HepG2 (cell line): ENCODE data around the gene ARL14EP. TPM values are rescaled to one million over a fixed set of nuclear protein-coding genes. Genes with fewer than 3 reads are reported as not detected.

Experiments used
- ATAC-seq: fragments of 200-7000 bp; cut with Tn5 transposase; 3 replicates; pipeline ENCODE4 v1.9.1; 2020; ENCODE audit warnings: mild to moderate bottlenecking, moderate library complexity
- BruUV-seq: library from RNA; stranded (reverse); fragments of 400-500 nt; replicated peaks from 2 replicates; lab custom pipeline; 2021; lab: Mats Ljungman, UMichigan
- CTCF ChIA-PET: fragments of 300-600 bp; formaldehyde crosslinking; extraction: SDS; loops from one replicate; lab custom pipeline; 2021; ENCODE audit warnings: low total read pairs, inconsistent platforms, low intra/inter-chr PET ratio; lab: Yijun Ruan, JAX
- POLR2A ChIA-PET: fragments of 350-600 bp; sonication (Branson Sonifier 250); formaldehyde crosslinking; loops from one replicate; lab custom pipeline; 2020; ENCODE audit warnings: antibody characterized with exemption, inconsistent platforms; lab: Yijun Ruan, JAX
- DNase-seq: peaks from one replicate; pipeline ENCODE4 v3.0.0-alpha.2; 2015; ENCODE audit warnings: low spot score
- FAIRE-seq: peaks from 3 replicates; lab custom pipeline; 2011; peaks lifted over from hg19 to GRCh38; lab: Jason Lieb, UNC
- H2AFZ ChIP-seq: one replicate; pipeline ENCODE4 v1.6.1; 2011; ENCODE audit warnings: low read length, inconsistent platforms
- H3K27ac ChIP-seq: fragments of 300-600 bp; 3 replicates; pipeline ENCODE4 v1.8.0; 2011; ENCODE audit warnings: mixed run types, mild to moderate bottlenecking, mixed read lengths, low read length, inconsistent platforms; ENCODE audit not compliant: insufficient read depth; ENCODE audit errors: extremely low read length
- H3K27me3 ChIP-seq, 2 experiments: fragments of 200-600 bp in 1 of 2; 2 replicates in 1 of 2; 3 replicates in 1 of 2; pipeline versions ENCODE4 v1.6.0 to v1.8.0; 2011; ENCODE audit warnings: low read length in 2 of 2, mild to moderate bottlenecking in 2 of 2, moderate library complexity in 2 of 2, inconsistent platforms in 1 of 2; ENCODE audit not compliant: insufficient read depth in 2 of 2, control insufficient read depth in 1 of 2
- H3K36me3 ChIP-seq, 2 experiments: fragments of 200-600 bp in 1 of 2; replicated peaks in 1 of 2; 2 replicates in 1 of 2; 3 replicates in 1 of 2; pipeline versions ENCODE4 v1.5.1 to v1.8.0; 2011; ENCODE audit warnings: low read length in 2 of 2, inconsistent platforms in 1 of 2; ENCODE audit not compliant: insufficient read depth in 2 of 2, control insufficient read depth in 1 of 2
- H3K4me1 ChIP-seq: 2 replicates; pipeline ENCODE4 v1.5.1; 2012; ENCODE audit warnings: low read length, inconsistent platforms; ENCODE audit not compliant: insufficient read depth
- H3K4me2 ChIP-seq: 2 replicates; pipeline ENCODE4 v1.6.0; 2011; ENCODE audit warnings: low read depth, low read length, inconsistent platforms
- H3K4me3 ChIP-seq, 3 experiments: fragments of 200-600 bp in 1 of 3; sonication (generic), shearing (Covaris generic) in 1 of 3; replicated peaks in 1 of 3; 2 replicates each; pipeline ENCODE4 v1.5.1; 2011 to 2016; ENCODE audit warnings: low read length in 3 of 3, inconsistent platforms in 2 of 3, low read depth in 2 of 3, mild to moderate bottlenecking in 2 of 3, control low read depth in 1 of 3, mixed read lengths in 1 of 3; ENCODE audit not compliant: insufficient read depth in 1 of 3
- H3K79me2 ChIP-seq: one replicate; pipeline ENCODE4 v1.6.1; 2011; ENCODE audit warnings: low read length, inconsistent platforms; ENCODE audit not compliant: insufficient read depth
- H3K9ac ChIP-seq: 2 replicates; pipeline ENCODE4 v1.6.0; 2011; ENCODE audit warnings: mild to moderate bottlenecking, low read depth, low read length, inconsistent platforms; ENCODE audit not compliant: insufficient read depth
- H3K9me3 ChIP-seq: 2 replicates; pipeline ENCODE4 v1.5.1; 2012; ENCODE audit warnings: mild to moderate bottlenecking, low read length
- H4K20me1 ChIP-seq: 2 replicates; pipeline ENCODE4 v1.6.0; 2011; ENCODE audit warnings: inconsistent platforms, mild to moderate bottlenecking, low read length, moderate library complexity; ENCODE audit not compliant: insufficient read depth
- FIP1L1 ChIP-seq: fragments of 200-400 bp; formaldehyde crosslinking; IDR thresholded peaks from 2 replicates; pipeline ENCODE4 v1.6.1; 2018; ENCODE audit warnings: low read depth, mild to moderate bottlenecking, low read length, moderate library complexity, borderline replicate concordance; ENCODE audit not compliant: insufficient read depth
- SNAI1 ChIP-seq: sonication (generic); formaldehyde crosslinking; IDR thresholded peaks from 2 replicates; pipeline ENCODE4 v1.5.0; 2020; ENCODE audit warnings: mild to moderate bottlenecking, missing genetic modification reagents, borderline replicate concordance
- ZFYVE20 ChIP-seq: sonication (generic); formaldehyde crosslinking; IDR thresholded peaks from 2 replicates; pipeline ENCODE4 v1.8.0; 2023; ENCODE audit warnings: low read depth, mild to moderate bottlenecking, moderate library complexity, missing genetic modification reagents, borderline replicate concordance
- ZNF431 ChIP-seq: sonication (generic); formaldehyde crosslinking; IDR thresholded peaks from 2 replicates; pipeline ENCODE4 v1.9.0; 2022; ENCODE audit warnings: missing genetic modification reagents, low read depth, mild to moderate bottlenecking, borderline replicate concordance
- ZSCAN9 ChIP-seq: IDR thresholded peaks from 2 replicates; pipeline ENCODE4 v1.6.1; 2016; ENCODE audit warnings: borderline replicate concordance
- WGBS: methylation state at CpG from one replicate; pipeline ENCODE4 v1.1.6; 2017; ENCODE audit warnings: low lambda C conversion rate; 5-methylcytosine and 5-hydroxymethylcytosine counted together
- in situ Hi-C: cut with HindIII; loops from 2 replicates; pipeline ENCODE4 v1.10.0; 2017; ENCODE audit warnings: low pct_unique_long_range_greater_than_20kb; ENCODE audit not compliant: extremely low pct_ligation_motif_present
- intact Hi-C: fragments of 100-400 bp; cut with micrococcal nuclease; formaldehyde crosslinking; loops from one replicate; pipeline ENCODE4 v1.10.0; 2022; ENCODE audit not compliant: unreplicated experiment
- polyA plus RNA-seq, 8 experiments: library from polyadenylated mRNA; depleted of rRNA in 3 of 8; stranded (reverse) in 7 of 8; unstranded in 1 of 8; fragments of >200 nt; fragmentation: Illumina TruSeq in 4 of 8; extraction: Trizol in 4 of 8; gene quantifications; 2 replicates each; pipeline versions ENCODE4 v1.2.1 to v1.2.3, GENCODE V29; 2011 to 2016; ENCODE audit warnings: low read depth in 4 of 8, missing spikeins in 1 of 8, mixed read lengths in 1 of 8; ENCODE audit not compliant: insufficient read depth in 1 of 8
- total RNA-seq, 5 experiments: library from RNA; depleted of rRNA; stranded (reverse); fragments of >200 nt; fragmentation: Illumina TruSeq; extraction: Trizol; gene quantifications; 2 replicates each; pipeline ENCODE4 v1.2.3, GENCODE V29; 2016; ENCODE audit warnings: low read depth in 1 of 5
- TF ChIP-seq, protein P1 (sequence below): sonication (generic); formaldehyde crosslinking; IDR thresholded peaks from 2 replicates; pipeline ENCODE4 v1.5.1; 2020; ENCODE audit warnings: missing genetic modification reagents, mild to moderate bottlenecking, borderline replicate concordance

Gene ARL14EP
- total and polyA plus RNA-seq, 2 of the 13 experiments (the other 11 are each of a cell fraction or from before 2014, with no cell fraction given), result 9.8 to 15.4 TPM

DNA sequence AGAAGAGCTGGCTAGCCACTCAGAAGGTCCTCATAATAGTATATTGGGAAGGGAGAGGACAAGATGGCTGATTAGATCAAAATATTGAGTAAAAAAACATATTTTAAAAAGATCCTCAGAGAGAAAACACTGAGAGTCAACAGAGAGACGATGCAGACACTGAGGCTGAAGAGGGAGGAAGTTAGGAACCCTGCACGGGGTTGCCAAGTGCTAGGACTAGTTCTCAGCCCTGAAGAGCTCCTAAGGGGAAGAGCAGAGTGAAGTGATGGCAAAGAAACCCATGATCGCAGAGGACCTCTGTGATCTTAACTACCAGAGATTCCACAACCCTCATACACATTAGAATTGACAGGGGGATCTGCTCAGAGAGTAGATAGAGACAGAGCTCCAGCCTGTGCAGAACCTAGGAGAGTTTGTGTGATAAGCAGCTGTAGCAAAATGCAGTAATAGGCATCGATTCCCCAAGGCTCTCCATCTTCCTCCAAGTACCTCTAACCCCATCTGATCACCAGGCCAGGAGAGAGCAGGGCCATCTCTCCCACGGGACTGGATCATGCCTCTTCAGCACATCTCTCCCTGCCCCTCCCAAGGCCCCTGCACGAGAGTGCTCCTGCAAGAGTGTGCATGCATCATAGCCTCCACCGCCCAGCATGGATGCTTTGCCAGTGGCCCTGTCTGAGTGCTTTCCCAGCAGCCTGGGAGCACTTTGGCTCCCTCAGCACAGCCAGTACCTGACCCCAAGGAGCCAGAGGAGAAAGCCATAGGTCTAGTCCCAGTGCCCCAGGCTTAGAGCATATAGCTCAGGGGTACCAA, 41.2 kb upstream of the ARL14EP start (continued):
- TF ChIP-seq, protein P1, sequence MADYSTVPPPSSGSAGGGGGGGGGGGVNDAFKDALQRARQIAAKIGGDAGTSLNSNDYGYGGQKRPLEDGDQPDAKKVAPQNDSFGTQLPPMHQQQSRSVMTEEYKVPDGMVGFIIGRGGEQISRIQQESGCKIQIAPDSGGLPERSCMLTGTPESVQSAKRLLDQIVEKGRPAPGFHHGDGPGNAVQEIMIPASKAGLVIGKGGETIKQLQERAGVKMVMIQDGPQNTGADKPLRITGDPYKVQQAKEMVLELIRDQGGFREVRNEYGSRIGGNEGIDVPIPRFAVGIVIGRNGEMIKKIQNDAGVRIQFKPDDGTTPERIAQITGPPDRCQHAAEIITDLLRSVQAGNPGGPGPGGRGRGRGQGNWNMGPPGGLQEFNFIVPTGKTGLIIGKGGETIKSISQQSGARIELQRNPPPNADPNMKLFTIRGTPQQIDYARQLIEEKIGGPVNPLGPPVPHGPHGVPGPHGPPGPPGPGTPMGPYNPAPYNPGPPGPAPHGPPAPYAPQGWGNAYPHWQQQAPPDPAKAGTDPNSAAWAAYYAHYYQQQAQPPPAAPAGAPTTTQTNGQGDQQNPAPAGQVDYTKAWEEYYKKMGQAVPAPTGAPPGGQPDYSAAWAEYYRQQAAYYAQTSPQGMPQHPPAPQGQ, result no peak
- TF ChIP-seq ZSCAN9 (no peak), SNAI1 (no peak)

DNA sequence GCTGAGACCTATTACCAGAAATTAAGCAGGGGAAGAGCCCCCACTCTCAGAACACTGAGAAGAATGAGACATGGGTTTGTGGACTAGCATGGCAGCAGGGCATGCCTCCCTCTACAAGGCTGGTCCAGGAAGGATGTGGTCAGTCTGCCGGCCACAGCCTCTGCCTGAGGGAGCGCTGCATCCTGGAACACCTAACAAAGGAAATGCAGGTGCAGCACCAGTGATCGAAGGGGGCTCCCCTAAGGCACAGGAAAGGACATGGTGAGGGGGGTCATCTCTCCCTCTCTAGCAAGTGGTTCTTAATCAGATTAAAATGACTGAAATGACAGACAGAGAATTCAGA, 40.6 kb upstream of the ARL14EP start:
- 5% methylated on average over 3 of the region's 3 CpGs for WGBS
- H3K9ac ChIP-seq, result no peak overlapping the region
- ChIA-PET POLR2A (no interaction called here), CTCF (no interaction called here)
- intact Hi-C loops, result no loop called here
- H3K4me3 ChIP-seq, result no peak overlapping the region
- no peak overlapping the region for H3K27ac ChIP-seq
- H4K20me1 ChIP-seq, result no peaks in the 10 kb centered on the region
- H2AFZ ChIP-seq, result no peak overlapping the region
- DNase-seq (no peak), FAIRE-seq (no peak), ATAC-seq (no peak)
- H3K4me2 ChIP-seq, result no peak overlapping the region
- in situ Hi-C loops, result no loop called here
- TF ChIP-seq ZNF431 (CRISPR knock-in tag), result no peak
- TF ChIP-seq ZFYVE20, result no peak
- TF ChIP-seq FIP1L1, result no peak
- H3K36me3 ChIP-seq, result no peaks in the 10 kb centered on the region
- no peaks in the 10 kb centered on the region for H3K4me1 ChIP-seq
- BruUV-seq, result no TSS peak
- no peaks in the 10 kb centered on the region for H3K79me2 ChIP-seq
- H3K27me3 ChIP-seq, result no peaks in the 10 kb centered on the region
- H3K9me3 ChIP-seq, result no peaks in the 10 kb centered on the region
